A549 (cell line): ENCODE data around the gene ARHGAP4.

Experiments used
- HOXA7 ChIP-seq: fragments of 250-450 bp; sonication (Bioruptor Pico); IDR thresholded peaks from 2 replicates; pipeline ENCODE4 v1.5.0; 2020; ENCODE audit warnings: mild to moderate bottlenecking, moderate library complexity
- NFE2L2 ChIP-seq: fragments of 150-350 bp; conservative IDR thresholded peaks from 2 replicates; pipeline ENCODE4 v1.6.1; 2014; ENCODE audit warnings: low read length
- POLR2A ChIP-seq: IDR thresholded peaks from 2 replicates; pipeline ENCODE4 v1.6.1; 2012; ENCODE audit warnings: mild to moderate bottlenecking, low read length
- RFX5 ChIP-seq: fragments of 450-650 bp; IDR thresholded peaks from 2 replicates; pipeline ENCODE4 v1.7.1; 2014; ENCODE audit warnings: antibody characterized with exemption, mild to moderate bottlenecking, moderate library complexity
- RNF2 ChIP-seq: fragments of 200-600 bp; sonication (generic); IDR thresholded peaks from 2 replicates; pipeline ENCODE4 v1.6.1; 2016; ENCODE audit warnings: low read depth, mild to moderate bottlenecking, antibody characterized with exemption, moderate library complexity, borderline replicate concordance
- TF ChIP-seq, protein P1 (sequence below): fragments of >200 bp; sonication (Bioruptor Twin); formaldehyde crosslinking; IDR thresholded peaks from 3 replicates; pipeline ENCODE4 v1.5.1; 2016

DNA sequence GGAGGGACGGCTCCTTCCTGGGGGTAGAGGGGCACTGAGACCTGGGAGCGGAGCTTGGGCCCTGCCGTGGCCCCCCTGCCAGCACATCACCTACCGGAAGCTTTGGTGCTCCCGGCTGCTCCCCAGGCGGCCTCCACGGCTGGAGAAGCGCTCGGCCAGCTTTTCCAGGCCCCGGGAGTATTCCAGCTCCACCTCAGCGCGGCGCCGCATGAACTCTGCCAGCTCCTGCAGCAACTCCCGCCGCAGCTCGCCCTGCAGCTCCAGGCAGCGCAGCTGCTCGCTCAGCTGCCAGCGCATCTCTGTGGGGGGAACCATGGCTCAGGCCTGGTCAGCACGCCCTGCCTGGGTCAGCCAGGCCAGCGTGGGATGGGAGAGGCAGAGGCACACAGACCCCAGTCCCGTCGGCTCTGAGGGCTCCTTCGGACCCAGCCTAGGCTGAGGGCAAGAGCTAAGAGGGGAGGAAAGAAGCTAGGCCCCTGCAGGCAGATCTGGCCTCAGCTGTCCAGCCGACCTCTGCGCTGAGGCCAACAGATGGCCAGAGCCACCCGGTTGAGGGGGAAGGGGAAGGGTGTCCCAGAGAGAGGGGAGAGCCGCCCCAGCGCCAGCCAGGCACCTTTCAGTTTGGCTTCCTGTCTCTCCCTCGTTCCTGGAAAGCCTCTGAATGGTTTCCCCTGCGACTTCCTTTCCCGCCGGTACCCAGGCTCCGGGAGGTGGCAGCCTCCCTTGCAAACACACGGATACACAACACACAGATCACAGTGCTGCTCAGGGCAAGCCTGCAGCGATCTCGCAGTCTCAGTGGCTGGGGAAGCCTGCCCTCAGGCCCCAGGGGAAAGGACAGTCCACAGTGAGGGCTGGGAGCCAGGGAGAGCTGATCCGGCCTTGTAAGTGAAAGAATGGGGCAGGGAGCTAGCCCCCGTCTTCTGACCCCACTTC lies 4.3 kb downstream of the ARHGAP4 start:
- TF ChIP-seq, protein P1, sequence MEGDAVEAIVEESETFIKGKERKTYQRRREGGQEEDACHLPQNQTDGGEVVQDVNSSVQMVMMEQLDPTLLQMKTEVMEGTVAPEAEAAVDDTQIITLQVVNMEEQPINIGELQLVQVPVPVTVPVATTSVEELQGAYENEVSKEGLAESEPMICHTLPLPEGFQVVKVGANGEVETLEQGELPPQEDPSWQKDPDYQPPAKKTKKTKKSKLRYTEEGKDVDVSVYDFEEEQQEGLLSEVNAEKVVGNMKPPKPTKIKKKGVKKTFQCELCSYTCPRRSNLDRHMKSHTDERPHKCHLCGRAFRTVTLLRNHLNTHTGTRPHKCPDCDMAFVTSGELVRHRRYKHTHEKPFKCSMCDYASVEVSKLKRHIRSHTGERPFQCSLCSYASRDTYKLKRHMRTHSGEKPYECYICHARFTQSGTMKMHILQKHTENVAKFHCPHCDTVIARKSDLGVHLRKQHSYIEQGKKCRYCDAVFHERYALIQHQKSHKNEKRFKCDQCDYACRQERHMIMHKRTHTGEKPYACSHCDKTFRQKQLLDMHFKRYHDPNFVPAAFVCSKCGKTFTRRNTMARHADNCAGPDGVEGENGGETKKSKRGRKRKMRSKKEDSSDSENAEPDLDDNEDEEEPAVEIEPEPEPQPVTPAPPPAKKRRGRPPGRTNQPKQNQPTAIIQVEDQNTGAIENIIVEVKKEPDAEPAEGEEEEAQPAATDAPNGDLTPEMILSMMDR = no peak
- TF ChIP-seq RFX5 (no peak), HOXA7 (CRISPR knock-in tag) (no peak), RNF2 (no peak), POLR2A (no peak), NFE2L2 (no peak)
